Bronchial epithelial cell (primary cell): ENCODE data around the gene DLX4. TPM values are rescaled to one million over a fixed set of nuclear protein-coding genes. Genes with fewer than 3 reads are reported as not detected.
A peak's percentile ranks its signal among the peaks of the same experiment; 100 is the strongest.

ENCODE experiments used
- DNase-seq: peaks from one replicate; pipeline ENCODE4 v3.0.0-alpha.2; 2010; ENCODE audit warnings: low read depth
- FAIRE-seq: peaks from 2 replicates; lab custom pipeline; 2011; peaks lifted over from hg19 to GRCh38; lab: Jason Lieb, UNC
- H3K27me3 ChIP-seq: 2 replicates; pipeline ENCODE4 v1.5.1; 2011; ENCODE audit warnings: low read length; ENCODE audit not compliant: control insufficient read depth, insufficient read depth
- H3K36me3 ChIP-seq: 2 replicates; pipeline ENCODE4 v1.5.1; 2011; ENCODE audit warnings: low read length; ENCODE audit not compliant: control insufficient read depth, insufficient read depth
- H3K4me3 ChIP-seq: 2 replicates; pipeline ENCODE4 v1.5.1; 2011; ENCODE audit warnings: mild to moderate bottlenecking, low read depth, low read length, control low read depth
- CTCF ChIP-seq: IDR thresholded peaks from 2 replicates; pipeline ENCODE4 v1.5.1; 2011; ENCODE audit warnings: mild to moderate bottlenecking, moderate library complexity, low read length, control low read depth, inconsistent platforms; ENCODE audit not compliant: insufficient read depth, severe bottlenecking
- total RNA-seq: library from RNA; depleted of rRNA; stranded (reverse); fragments of >200 nt; gene quantifications from 2 replicates; pipeline ENCODE4 v1.2.1, GENCODE V29; 2014

DLX4 gene
- total RNA-seq, 1 donor from 2014 or later = not detected

GRCh38 chr17:49993423-49994060 lies 24.6 kb downstream of the DLX4 start:
- no peak for TF ChIP-seq CTCF
- peak overlapping the region; percentile 45 for H3K4me3 ChIP-seq
- DNase-seq (no peak), FAIRE-seq (no peak)
- H3K36me3 ChIP-seq = no peaks in the 10 kb centered on the region
- peaks cover 4% of the 10 kb centered on the region for H3K27me3 ChIP-seq

- Histone ChIP-seq H3K36me3 (no peaks in the 10 kb centered on the region), H3K27me3 (peaks cover 4% of the 10 kb centered on the region), H3K4me3 (peak overlapping the region; percentile 45)
- TF ChIP-seq CTCF = no peak
- FAIRE-seq = no peak
- no peak for DNase-seq
These were observed 25.4 kb downstream of the DLX4 start for GRCh38 chr17:49994085-49995054.

GRCh38 chr17:49995055-49995738 lies 26.2 kb downstream of the DLX4 start, which contains the start of gene DLX3:
TSS of gene DLX3 (minus strand) at chr17:49995224. CDS start at chr17:49994998, 226 bp downstream.
- DNase-seq = peak; percentile 68
- H3K36me3 ChIP-seq = no peaks in the 10 kb centered on the region
- H3K27me3 ChIP-seq = peaks cover 6% of the 10 kb centered on the region
- no peak for TF ChIP-seq CTCF
- no peak for FAIRE-seq
- peak within 1 kb of the TSS; percentile 45 for H3K4me3 ChIP-seq

- H3K27me3 ChIP-seq = peaks cover 10% of the 10 kb centered on the region
- no peak for TF ChIP-seq CTCF
- no peak for FAIRE-seq
- no peak for DNase-seq
- H3K4me3 ChIP-seq = no peak overlapping the region
- no peaks in the 10 kb centered on the region for H3K36me3 ChIP-seq
These were observed 27.1 kb downstream of the DLX4 start for GRCh38 chr17:49996121-49996494.

GRCh38 chr17:49996495-49997300 lies 27.7 kb downstream of the DLX4 start:
- FAIRE-seq = no peak
- Histone ChIP-seq H3K27me3 (peaks cover 15% of the 10 kb centered on the region), H3K4me3 (peak overlapping the region; percentile 39), H3K36me3 (no peaks in the 10 kb centered on the region)
- peak; percentile 98 for TF ChIP-seq CTCF
- no peak for DNase-seq
